DMS153 (cell line): ENCODE data around the gene AGER.
"Not testable (repeated sequence)": the region's sequence is repeated elsewhere in the genome, so short reads cannot be mapped to it uniquely, and the experiment has no call there.

Experiments
- DNase-seq: peaks from one replicate; lab custom pipeline; 2025; lab: John Stamatoyannopoulos, UW

The AGER gene

GRCh38 chr6:32184084-32184640 is at the start of gene AGER:
AGER (minus strand) TSS chr6:32184253; CDS start chr6:32184222, 31 bp downstream.
- DNase-seq = no peak

GRCh38 chr6:32226434-32226833 is 42.4 kb upstream of the AGER start:
- no peak for DNase-seq

DNA sequence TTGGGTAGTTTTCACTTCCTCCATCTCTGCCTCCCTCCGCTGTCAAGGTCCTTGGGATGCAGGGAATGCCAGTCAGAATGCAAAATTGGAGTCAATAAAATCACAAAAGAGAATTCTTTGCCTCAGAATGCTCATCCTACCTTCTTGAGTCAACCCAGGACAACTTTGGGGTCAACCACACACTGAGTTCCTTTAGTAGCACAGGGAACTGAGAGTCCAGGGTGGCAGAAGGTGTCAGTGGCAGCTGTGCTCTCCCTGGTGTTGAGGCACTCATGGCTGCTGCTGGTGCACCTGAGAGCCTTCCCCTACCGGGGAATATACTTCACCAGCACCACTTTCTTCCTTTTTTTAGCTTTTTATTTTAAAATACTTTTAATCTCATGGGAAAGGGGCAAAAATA is 40.6 kb upstream of the AGER start:
- DNase-seq = no peak

DNA sequence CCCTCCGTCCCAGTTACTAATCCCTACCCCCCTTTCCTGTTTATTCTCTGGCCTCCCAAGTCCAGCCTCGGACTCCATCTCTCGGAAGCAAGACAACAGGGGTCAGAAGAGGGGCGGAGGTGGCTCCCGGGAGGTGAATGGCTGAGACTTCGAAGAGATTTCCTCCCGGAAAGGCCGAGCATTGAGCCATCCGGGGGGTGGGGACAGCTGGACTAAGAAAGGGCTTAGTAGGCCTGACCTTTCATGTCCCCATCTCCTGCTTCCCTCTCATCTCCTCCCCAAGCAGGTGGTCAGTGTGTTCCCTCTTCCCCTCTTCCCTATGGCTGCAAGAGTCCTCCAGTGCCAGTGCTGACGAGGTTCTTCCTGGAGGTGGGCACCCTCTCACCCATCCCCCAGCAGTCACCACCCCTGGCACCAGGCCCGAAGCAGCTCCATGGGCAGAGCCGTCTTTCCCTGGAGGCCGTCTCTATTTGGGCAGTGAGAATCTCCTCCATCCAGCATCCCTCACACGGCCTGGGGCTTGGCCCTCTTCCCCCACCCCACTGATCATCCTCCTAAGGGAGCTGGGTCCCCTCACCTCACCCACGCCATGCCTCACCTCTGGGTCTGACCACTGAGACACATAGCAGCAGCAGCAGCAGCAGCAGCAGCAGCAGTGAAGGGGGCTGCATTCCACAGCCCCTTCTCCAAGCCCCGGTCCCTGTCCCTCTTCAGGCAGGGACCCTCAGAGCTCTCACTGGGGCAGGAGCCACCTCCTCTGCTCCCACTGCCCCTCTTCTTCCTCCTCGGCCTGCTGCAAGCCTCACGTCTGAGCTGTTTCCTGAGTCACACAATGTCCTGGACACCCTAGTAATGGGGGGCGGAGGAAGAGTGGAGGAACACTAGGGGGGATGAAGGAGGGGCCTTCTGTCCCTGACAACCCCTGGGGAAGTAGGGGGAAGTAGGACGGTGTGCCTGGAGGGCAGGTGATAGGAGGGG is 39.5 kb upstream of the AGER start, which contains the start of gene NOTCH4:
NOTCH4 (minus strand) TSS at position 810 of the 978 bp plus-strand sequence; CDS start at position 671, 139 bp downstream.
- DNase-seq = no peak

DNA sequence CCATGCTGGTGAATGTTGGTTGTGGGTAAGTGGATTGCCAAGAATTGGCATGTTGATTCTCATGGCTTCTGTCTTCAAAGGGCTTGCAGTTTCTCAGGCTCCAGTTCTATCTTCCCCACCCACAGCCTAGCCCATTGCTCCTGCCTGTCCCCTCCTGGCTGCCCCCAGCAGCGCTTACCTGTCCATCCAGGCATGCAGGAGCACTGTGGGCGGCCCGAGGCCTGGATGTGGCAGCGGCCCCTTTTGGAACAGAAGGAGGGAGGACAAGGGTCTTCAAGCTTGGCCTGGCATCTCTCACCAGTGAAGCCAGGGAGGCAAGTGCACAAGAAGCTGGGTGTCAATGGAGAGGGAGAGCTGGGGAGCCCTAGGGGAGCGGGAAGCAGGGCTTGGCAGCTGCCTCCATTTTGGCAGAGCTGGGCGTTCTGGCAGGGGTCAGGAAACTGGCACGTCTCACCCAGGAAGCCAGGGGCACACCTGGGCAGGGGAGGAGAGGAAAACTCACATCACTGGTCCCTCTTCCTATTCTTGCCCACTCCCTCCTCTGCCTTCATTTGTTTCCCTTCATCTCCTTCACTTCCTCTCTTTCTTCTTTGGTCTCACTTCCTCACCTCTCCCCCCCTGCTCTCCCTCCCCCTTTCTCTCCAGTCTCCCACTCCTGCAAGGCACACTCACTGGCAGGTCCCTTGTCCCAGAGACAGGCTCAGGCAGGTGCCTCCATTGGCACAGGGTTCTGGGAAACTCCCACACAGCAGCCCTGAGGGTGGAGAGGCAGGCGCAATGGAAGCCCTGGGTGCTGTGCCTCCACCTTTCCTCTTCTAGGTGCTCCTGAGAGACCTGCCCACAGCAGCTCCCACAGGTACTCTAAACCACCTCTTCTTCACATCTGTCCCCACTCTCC is 38.5 kb upstream of the AGER start:
- no peak for DNase-seq

DNA sequence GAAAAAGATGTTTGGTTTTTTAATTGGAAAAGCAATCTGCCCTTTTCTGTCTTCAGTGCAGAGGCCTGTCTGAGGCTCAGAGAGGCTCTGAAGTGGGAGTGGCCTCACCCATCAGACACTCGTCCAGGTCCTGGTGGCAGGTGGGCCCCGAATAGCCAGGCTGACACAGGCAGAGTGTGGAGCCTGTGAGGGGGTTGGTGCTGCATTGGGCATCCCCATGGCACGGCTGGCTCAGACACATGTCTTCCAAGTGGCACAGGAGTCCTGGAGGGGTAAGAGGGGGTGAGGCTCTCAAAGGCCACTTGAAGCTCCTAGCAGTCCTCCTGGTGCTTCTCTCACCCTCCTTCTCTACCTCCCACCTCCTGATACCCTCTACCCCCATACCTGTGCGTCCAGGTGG is 36.0 kb upstream of the AGER start:
- no peak for DNase-seq

DNA sequence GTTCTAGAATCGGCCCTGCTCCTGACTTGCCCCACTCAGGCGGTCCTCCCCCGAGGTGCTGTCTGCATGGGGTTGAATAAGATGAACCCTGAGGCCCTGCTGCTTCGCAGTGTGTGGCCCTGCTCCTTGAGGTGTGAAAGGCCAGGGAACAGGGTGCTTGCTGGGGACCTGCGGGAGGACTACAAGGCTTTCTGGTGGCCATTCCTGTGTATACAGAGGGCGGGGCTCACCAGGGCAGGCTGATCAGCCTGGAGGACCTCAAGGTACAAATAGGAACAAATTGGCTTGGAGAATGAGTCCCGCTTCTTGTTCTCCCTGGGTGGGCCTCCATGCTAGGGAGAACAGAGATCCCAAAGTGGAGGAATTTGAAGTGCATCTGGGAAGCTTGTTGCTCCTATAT is 34.1 kb upstream of the AGER start:
- no peak for DNase-seq

GRCh38 chr6:32216998-32217397 is 32.9 kb upstream of the AGER start:
- DNase-seq = no peak

- DNase-seq = no peak
Measured at GRCh38 chr6:32216285-32216684, 32.2 kb upstream of the AGER start.

GRCh38 chr6:32215617-32216016 is 31.6 kb upstream of the AGER start:
- no peak for DNase-seq

DNA sequence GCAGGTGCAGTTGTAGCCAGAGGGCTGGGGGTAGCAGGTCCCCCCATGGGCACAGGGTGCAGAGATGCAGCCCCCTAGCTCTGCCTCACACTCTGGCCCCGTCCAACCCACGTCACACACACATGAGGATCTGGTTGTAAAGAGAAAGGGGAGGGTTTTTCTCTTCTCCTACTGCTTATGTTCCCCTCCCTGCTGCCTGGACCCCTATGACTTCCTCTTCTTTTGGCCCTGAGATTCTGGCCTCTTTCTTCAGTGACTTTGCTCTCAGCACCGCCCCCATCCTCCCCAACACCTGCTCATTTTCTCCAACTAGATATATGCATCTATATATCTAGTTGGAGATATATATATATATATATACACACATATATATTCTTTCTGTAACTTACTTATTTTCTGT is 30.1 kb upstream of the AGER start:
- no peak for DNase-seq

DNA sequence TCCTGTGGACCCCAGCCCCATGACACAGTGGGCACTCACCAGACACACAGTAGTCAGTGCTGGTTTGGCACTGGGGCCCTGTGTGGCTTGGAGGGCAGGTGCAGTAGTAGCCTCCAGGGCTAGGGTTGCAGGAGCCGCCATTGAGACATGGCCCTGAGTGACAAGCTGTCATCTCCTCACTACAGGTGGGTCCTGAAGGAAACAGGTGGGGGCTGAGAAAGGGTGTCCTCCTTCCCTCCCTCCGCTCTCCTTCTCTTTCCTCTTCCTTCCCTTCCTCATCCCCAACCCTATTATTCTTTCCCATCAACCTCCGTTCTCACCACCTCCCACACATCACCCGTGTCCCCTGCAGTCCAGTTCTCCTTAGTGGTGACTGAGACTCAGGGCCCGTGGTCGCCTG is 29.6 kb upstream of the AGER start:
- no peak for DNase-seq

DNA sequence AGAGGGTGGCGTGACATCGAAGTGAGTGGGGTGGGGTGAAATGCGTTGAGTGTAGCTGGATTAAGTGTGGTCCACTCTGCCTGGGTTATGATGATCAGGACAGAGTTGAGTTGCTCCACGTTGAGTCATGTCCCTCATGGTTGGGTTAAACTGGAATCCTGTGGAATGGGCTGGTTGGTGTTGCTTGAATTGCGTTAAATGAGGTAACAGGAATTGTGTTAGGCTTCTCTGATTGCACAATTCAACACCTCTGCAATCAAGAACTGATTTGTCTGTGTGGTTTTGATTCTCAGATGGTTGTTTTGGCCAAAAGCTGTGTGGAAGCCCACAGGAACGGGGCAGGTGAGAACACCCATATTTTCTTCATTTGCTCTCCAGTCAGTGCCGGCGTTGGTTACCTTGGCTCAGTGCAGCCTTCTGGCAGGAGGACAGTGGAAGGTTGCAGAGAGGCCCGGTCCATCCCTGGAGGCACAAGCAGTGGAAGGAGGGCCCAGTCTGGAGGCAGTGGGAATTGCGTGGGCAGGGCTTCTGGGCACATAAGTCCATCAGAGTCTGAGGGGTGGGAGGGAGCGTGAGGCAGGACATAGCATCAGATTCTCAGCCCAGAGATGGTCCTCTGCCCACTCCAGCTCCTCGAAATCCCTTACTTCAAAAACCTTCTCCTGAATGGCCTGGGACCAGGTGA is 28.2 kb upstream of the AGER start:
- no peak for DNase-seq

- not testable (repeated sequence) for DNase-seq
Measured at GRCh38 chr6:32211432-32211831, 27.4 kb upstream of the AGER start.

GRCh38 chr6:32210191-32210601 is 26.1 kb upstream of the AGER start:
- no peak for DNase-seq

GRCh38 chr6:32208996-32209395 is 24.9 kb upstream of the AGER start:
- no peak for DNase-seq

- DNase-seq = no peak
Measured at GRCh38 chr6:32204268-32204715, 20.2 kb upstream of the AGER start.

DNA sequence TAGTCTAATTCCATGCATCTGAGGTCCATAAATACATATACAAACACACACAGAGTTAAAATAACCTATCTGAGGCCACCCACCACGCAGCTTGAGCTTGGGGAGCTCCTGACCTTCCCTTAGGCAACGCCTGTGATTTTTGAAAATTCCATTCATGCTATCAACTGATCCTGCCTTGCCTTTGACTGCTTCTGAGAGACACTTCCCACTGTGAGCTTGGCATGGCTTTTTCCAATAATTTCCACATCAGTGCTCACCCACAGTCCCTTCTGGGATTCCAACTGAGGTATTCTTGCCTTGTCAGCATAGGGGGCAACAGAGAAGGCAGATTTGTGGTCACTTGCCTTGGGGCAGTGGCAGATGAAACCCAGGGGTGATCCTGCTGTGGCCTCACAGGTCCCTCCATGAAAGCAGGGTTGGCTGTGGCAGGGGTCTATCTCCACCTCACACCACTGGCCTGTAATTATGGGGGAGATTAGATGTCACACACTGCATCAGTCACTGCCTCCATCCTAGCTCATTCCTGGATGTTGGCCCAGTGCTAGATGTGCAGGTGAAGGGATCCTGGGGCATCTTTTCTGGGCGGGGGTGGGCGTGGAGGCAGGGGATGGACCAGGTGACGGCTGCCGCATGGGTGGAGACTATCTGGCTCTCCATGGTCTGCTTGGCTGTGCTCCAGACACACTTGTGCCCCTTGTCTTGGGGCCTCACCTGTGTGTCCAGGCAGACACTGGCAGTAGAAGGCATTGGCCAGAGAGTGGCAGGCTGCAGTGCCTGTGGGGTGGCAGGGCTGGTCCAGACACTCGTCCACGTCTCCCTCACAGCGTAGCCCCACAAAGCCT is 19.6 kb upstream of the AGER start:
- DNase-seq = no peak

- no peak for DNase-seq
Measured at GRCh38 chr6:32202186-32202585, 18.1 kb upstream of the AGER start.

- DNase-seq = no peak
Measured at GRCh38 chr6:32200711-32201475, 16.8 kb upstream of the AGER start.
